HG03439 (cell line): Measurements from ENCODE around the gene CFAP61.

ENCODE experiments used
- ATAC-seq: cut with Tn5 transposase; IDR thresholded peaks from one replicate; pipeline ENCODE4 v1.9.1; 2021; ENCODE audit warnings: mild to moderate bottlenecking, moderate library complexity; ENCODE audit not compliant: unreplicated experiment

The CFAP61 gene

DNA sequence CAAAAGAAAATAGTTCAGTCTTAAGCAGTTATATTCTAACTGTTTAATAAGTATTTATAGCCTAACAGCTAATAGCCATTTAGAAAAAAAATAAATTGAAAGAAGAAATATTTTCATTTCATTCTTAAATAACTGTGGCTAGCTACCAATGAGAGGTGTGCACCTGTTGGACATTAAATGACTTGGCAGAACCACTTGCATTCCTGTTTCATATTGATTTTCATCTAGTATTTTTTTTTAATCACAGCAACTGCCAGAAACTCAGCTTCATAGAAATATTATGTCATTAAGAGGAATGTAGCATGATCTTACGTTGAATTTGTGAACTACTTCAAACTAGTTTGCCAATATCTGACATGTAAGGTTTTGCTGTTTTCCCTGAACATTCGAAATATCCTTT is 25.0 kb upstream of the CFAP61 start:
- ATAC-seq: no peak

DNA sequence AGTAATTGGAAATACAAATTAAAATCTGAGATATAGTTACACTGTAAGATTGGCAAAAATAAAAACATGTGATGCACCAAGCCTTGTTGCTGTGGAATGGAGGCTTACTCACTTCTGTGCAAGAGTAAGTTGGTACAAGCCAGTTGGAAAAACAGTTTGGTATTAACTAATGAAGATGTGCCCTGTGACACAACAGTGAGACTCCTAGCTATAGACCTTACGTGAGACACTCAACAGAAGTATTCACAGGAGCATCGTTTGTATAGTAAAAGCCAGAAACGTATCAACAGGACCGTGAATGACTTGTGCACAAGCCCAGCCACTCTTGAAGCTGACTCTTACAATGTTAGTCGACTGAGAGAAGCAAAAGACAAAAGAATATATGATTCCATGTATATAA is 20.5 kb upstream of the CFAP61 start:
- no peak for ATAC-seq

DNA sequence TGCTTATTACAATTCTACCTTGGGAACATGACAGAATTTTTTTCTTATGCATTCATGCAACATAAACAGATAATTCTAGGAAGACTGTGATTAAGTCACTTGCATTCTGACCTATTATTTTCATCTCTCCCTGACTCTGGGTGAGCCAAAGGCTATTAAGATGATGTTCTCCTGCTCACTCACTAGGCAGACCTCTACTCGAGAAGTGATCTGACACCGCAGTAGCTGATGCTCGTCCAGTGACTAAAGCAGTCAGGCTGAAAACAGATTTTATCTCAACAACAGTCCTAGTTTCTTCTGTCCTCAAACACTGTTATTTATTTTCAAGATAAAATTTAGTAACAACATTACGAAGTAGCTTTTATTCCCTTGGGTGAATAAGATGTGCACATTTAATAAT is 17.8 kb upstream of the CFAP61 start:
- ATAC-seq: no peak

DNA sequence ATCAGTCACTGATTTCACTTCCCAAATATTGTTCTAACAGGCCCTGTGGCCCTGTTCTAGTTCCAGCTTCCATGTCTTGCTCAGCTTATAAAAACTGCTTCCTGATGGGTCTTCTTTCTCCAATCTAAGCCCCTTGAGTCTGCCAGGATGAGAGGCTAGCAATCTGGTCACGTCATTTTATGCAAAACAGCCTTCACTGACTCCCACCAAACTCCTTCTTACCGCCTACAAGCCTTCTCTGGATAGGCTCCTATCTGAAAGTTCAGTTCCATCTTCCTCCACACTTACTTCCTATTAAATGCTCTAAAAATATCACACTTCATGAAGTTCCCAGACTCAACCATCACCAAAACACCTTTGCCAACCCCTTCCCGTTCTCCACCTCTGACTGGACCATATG is 15.6 kb upstream of the CFAP61 start:
- no peak for ATAC-seq

DNA sequence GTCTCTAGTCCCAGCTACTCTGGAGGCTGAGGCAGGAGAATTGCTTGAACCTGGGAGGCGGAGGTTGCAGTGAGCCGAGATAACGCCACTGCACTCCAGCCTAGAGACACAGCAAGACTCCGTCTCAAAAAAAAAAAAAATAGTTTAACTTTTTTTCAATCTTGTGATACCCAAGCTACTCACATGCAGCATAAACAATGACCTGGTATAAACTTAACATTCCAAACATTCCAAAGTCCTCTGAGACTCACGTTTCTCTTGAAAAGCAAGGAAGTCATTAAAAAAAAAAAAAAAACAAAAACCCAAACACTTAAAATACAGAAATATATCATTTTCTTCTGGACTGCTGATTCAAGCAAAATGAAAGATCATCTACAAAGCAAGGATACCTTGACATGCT is 14.4 kb upstream of the CFAP61 start:
- no peak for ATAC-seq

DNA sequence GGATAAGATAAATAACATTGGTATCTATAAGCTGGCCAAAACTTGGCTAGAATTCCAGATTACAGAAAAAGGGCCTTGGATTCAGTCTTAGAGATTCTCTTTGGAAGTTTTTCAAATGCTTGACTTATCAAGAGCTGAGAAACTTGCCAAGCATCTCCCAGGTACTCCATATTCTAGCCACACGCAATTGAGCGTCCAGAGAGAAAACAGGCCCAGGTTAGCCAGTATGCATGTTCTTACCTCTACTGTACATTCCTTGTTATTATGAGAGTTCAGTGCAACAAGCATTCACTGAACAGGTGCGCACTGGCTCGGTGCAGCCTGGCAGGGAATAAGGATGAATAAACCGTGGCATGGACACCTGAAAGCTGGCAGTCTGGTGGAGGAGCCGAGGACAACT is 13.7 kb upstream of the CFAP61 start:
- no peak for ATAC-seq

DNA sequence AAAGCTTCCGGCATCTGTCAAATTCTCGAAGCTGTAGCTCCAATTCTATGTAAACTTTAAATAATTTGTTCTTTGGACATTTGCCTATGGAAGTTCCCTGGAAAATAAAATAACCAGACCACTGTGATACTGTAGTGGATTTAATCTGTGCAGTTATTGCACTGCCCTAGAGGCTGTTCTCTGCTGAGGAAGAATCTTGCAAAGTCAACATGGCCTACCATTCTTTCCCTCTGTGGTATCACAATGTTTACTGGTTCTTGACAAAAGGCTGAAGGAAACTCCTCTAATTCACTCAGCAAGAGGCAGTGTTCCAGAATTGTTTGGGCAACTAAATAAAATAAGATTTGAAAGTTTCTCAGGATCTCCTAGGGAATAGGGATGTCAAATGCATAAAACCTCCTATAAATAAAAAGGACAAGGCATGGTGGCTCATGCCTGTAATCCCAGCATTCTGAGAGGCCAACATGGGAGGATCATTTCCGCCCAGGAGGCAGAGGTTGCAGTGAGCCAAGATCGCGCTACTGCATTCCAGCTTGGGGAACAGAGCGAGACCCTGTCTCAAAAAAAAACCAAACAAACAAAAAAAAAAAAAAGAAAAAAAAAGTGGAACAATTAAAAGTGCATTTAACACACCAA is 12.5 kb upstream of the CFAP61 start:
- no peak for ATAC-seq

DNA sequence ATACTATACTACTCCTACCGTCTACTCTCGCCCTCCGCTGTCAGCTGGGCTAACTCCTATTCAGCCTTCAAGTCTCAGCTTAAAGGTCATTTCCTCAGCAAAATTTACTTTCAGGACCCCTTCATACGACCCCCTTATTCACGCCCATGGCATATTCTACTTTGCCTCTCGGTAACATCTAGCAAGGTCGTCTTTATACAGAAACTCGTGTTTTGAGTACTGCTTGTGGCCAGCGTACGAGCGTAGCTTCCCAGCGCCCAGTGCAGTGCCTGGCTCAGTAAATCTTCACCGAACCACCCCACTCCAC is 612 bp upstream of the CFAP61 start:
- peak; percentile 12 for ATAC-seq

DNA sequence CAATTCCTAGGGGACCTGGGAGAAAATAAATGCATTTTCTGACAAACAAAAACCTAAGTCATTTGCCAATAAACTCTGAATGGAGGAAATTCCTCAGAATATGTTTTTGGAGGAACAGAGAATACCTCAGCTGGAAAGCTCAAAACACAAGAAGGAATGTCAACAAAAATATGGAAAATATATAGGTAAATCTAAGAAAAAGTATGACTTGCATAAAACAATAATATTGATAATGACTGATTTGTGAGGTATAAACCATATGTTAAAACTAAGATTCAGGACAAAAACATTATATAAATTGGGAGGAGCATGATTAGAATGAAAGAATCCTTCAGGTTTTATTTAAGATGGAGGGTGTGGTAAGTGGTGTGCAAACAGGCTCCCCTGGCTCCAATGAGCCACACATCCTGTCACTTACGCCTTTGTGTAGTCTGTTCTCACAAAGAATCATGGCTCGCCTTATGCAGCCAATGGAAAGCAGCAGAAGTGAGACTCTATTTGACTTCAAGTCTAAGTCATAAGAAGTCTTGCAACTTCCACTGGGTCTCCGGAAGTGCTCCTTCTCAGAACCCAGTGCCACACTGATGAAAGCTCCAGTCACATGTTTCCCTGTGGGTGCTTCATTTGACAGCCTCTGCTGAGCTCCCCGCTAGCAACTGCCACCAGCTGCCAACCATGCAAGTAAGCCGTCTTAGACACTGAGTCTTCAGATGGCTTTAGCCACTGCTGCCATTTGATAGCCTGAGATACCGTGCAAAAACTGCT is 8.1 kb downstream of the CFAP61 start:
- no peak for ATAC-seq

DNA sequence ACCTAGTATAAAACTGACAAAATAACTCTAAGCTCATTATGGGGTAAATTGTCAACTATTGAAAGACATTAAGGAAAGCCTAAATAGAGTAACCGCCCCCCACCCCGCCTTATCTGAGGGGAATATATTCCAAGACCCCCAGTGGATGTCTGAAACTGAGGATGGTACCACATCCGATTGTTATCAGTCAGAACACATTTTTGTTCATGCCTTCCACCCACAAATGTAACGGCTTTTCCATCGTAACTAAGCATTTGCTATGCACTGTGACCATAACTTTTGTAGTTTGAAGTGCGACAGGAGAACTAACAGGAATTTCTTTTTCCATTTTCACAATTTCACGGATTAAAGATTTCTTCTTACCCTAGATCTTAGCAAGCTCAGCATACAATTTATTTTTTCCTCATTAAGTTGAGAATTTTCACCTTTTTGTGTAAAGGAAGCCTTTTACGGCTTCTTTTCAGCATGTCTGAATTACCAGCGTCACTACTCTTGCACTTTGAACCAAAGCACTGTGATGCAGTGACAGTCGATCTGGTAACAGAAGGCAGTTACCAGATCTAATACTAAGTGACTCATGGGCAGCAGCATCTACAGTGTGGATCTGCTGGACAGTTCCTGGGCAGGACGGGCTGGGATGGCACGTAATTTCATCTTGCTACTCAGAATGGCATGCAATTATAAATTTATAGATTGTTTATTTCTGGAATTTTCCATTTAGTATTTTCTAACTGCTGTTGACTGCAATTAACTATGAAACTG is 11.8 kb downstream of the CFAP61 start:
- no peak for ATAC-seq

DNA sequence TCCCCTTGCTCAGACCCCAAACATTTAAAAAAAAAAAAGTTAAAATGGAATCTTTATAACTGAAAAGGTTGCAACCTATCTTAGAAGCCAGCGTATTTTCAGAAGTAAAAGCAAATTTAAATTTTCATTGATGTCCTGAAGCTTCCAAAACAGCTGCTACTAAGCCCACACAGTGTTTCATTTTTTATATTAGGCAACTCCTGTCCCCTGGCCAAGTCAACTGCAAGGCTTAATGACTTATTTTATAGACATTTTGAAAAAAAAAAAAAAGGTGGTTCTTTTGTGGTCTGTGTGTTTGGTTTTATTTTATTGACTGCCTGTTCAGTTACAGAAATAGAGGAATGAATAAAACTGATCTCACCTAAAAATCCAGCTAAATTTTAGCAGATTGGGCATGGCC is 13.0 kb downstream of the CFAP61 start:
- ATAC-seq: no peak

DNA sequence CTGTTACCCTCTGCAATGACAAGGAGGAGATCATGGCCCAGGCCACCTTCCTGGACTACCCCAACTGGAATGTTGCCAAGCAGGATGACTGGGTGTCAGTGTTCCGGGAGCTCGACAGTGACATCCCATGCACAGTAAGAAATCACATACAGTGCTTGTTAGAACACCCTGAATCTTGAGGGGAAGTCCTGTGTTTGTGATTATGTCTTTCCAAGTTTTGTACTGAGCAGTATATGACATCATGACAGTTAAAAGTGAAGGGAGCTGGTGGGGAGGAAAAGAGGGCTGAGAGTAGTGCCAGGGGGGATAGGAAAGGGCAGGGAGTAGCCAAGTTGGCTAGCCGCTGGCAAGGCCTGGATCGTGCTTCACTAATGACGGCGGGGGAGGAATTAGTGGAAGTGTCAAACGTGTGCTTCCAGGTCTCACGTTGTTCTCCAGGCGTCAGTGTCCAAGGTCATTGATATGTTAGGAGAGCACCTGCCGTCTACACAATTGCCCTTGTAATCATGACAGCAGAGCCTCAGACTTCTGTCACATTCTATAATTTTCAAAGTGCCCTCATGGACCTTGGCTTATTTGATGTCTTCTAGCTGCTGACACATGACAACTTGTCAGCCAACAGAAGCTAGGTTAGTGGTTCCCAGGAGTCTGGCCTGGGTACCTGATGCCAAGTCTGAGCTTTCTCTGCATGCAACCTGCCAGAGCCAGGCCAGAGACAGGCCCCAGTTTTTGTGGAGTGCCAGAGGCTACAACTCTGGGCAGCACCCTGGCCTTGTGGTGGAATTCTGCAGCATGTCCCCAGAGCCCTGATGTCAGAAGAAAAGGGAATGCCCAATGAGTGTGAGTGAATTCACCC is 18.8 kb downstream of the CFAP61 start:
- no peak for ATAC-seq

DNA sequence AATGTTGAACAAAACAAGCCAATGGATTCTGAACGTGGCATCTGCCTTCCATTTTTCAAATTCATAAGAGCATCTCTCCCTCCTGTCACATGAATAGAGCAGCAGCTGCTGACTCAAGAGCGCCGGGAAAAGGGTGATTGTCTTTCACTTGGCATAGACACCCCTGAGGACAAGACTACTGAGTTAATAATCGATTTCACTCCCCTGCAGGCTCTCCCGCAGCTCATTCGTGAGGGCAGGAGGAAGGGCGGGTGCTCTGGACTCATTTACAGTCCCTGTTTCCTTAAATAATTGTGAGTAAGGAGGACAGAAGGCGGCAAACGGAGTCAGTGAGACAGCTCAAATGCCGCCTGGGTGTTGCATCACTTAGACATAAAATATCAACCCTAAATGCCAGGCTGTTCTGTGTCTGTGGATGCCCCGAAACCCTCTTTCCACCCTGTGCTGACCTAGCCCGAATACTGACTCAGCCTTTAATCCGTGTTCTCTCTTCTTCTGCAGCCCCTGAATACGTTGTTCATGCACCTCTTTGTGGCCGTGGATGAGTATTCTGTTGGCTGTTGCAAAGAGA is 21.6 kb downstream of the CFAP61 start:
- ATAC-seq: no peak

DNA sequence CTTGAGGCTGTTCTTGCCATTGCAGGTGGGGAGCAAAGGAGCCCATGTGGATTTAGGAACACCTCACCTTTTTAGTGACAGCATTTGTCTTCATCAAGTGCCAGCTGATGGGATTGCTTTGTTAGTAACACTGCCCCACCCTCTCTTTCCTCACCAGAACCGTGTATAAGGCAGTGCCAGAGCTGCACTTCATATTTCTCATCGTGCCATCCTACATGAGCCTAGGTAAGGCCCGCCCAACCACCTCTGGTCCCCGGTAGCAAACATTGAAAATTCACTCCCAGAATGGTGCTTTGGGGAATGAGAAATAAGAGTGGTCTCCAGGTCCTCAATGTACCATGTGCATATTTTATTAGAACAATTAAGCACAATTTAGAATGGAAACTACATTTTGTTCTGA is 22.7 kb downstream of the CFAP61 start:
- ATAC-seq: no peak

DNA sequence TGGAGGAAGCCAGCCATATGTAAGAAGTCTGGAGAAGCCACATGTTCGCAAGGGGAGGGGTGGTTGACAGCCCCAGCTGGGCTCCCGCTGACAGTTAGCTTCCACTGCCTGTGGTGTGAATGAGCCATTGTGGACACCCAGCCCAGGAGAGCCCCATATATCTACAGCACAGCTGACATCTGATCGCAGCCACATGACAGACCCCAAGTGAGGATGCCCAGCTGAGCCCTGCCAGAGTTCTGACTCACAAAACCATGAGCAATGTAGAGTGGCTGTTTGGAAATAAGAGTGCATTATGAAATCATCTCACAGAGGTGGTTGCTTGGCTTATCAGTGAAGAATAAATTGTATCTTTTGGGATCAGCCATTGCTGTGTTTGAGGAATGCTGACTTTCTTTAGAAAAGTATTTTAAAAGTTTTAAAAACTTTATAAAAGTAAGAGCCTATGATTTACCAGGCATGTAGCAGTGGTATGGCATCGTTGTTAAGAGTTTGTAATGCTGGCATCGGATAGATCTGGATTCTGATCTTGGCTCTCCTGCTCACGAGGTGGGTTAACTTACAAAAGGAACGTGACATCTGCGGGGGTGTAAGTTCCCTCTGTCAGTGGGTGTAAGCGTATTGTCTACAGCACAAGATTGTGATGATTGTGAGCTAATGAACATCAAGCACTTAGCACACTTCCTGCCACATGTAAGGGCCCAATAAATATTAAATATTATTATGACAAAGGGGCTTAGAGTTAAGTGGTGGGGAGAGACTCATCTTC is 24.1 kb downstream of the CFAP61 start:
- no peak for ATAC-seq

DNA sequence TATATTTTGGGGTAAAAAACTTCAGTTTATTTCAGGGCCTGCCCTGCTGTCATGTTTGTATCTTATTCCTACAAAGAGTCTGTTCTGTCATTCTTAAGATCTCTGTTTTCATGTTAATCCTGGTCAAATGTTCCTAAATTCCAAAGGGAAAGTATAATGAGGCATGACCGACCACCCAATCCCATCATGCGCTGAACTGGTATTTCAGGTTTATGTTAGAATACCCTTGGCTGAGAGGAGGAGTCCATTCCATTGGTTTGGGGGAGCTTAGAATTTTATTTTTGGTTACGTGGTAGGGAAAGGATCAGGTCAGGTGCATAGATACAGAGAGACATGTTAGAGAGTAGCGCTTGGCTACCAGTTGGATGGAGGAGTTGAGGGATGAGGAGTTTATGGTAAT is 25.7 kb downstream of the CFAP61 start:
- no peak for ATAC-seq

DNA sequence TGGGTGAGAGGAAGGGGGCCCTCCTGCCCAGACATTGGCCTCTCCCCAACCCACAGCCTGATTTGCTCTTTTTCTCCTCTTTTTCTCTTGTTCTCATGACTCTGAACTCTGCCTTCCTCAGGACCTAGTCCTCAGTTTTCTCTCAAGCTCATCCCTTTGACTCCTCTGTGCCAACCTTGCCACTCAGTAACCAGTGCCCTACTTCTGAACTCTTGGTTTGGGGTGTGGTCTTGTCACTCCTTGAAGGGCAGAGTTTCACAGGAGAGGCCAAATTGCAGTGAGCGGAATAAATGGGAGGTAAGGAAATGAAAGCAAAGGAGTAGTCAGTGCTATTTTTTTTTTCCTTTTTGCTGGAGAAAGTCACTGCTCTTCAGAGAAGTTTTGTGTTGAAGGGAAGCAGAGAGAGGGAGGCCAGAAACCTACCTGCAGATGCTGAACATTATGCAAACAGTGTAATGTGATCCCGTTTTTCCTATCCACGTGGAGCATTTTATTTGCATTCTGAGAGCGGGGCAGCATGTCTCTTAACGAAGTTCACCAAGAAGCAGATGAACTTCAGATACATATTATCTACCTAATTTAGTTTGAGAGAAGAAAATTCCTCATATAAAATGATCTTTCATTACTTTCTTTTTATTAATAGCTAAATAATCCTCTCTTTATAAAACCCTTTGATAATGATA is 26.9 kb downstream of the CFAP61 start:
- no peak for ATAC-seq

DNA sequence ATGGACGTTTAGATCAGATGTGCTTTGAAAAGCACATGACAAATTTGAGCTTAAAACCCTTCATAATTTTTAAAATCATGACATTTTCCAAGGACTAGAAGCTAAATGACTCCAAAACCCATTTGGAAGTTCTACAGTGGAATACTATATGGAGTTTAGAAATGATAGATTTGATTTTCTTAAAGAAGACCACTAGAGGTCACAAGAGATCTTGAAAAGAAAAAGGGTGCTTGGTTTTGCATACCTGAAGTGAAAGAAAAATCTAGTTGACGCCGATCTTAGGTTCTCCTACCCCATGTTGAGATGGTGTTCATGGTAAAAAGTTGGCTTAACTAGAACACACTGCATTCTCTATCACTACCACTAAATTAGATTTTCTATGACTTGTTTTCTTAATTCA is 31.5 kb downstream of the CFAP61 start:
- no peak for ATAC-seq

DNA sequence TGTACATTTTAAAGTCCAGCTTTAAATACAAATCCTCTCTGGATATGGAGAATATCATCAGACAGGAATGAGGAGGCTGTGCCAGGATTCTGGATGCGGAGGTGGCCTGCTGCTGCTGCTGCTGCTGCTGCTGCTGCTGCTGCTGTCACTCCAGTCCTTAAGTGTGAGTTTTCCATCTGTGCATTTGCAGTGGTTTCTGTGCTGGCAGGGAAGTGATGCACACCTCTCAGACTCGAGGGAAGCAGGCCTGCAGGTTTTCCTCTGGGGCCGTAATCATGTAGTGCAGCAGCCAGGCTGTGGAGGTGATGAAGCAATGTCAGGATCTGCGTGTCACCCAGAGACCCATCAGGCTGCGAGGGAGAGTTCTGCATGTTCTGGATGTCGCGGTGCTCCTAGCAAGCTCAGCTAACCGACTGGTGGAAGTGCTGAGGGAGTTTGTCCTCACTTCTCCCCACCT is 32.0 kb downstream of the CFAP61 start:
- no peak for ATAC-seq

DNA sequence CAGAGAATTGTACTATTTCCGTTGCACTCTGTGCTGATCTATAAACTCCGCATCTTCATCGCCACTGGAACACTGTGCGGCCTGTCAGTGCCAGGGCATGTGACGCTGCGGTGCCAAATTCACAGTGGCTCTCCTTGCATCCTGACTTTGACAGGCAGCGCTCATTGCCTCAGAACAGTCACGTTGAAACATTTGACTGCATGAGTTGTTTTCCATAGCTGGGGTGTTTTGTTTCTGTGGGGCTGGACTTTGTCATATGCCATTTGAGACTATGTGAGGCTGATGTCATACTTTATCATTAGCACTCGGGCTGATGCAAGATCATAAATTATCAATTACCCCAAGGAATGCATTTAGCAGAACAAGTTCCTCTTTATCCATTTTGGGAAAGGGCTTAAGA is 32.7 kb downstream of the CFAP61 start:
- ATAC-seq: no peak
